Activated naive CD8-positive, alpha-beta T cell treated with anti-CD3 and anti-CD28 coated beads, Interleukin-2, amount 10 ng/mL, durations not matched to agents 7 days and 5 days (primary cell): ENCODE measurements around the gene RAB3GAP2. TPM values are rescaled to one million over a fixed set of nuclear protein-coding genes. Genes with fewer than 3 reads are reported as not detected.
"Not testable (repeated sequence)": the region's sequence is repeated elsewhere in the genome, so short reads cannot be mapped to it uniquely, and the experiment has no call there.

Source experiments
- ATAC-seq: fragments of 150-1000 bp; cut with Tn5 transposase; one replicate; pipeline ENCODE4 v1.10.0; 2021; ENCODE audit warnings: low read depth, moderate library complexity
- POLR2A ChIA-PET: fragments of 350-600 bp; sonication (Branson Sonifier 250); formaldehyde crosslinking; loops from one replicate; lab custom pipeline; 2021; ENCODE audit warnings: antibody characterized with exemption; lab: Charles Lee
- DNase-seq: peaks from one replicate; pipeline ENCODE4 v3.0.0; 2021
- H3K27ac Mint-ChIP-seq: one replicate; pipeline ENCODE4 v1.8.0; 2022; ENCODE audit warnings: mild to moderate bottlenecking, mixed read lengths
- H3K27me3 Mint-ChIP-seq: one replicate; pipeline ENCODE4 v1.8.0; 2022; ENCODE audit warnings: mild to moderate bottlenecking, moderate library complexity, mixed read lengths
- H3K36me3 Mint-ChIP-seq: one replicate; pipeline ENCODE4 v1.8.0; 2021; ENCODE audit warnings: mild to moderate bottlenecking, mixed read lengths
- H3K4me1 Mint-ChIP-seq: one replicate; pipeline ENCODE4 v1.8.0; 2021; ENCODE audit warnings: mixed read lengths
- H3K4me3 Mint-ChIP-seq: one replicate; pipeline ENCODE4 v1.8.0; 2022; ENCODE audit warnings: mild to moderate bottlenecking, moderate library complexity, mixed read lengths
- H3K9me3 Mint-ChIP-seq: one replicate; pipeline ENCODE4 v1.8.0; 2021; ENCODE audit warnings: mixed read lengths
- total RNA-seq, 2 experiments: library from RNA; stranded (reverse); gene quantifications; one replicate each; pipeline ENCODE4 v1.2.3, GENCODE V29; 2021

Gene RAB3GAP2
- total RNA-seq, 2 experiments from 2014 or later: 48.9 to 49.6 TPM

GRCh38 chr1:220245900-220246299 lies 26.4 kb downstream of the RAB3GAP2 start:
- peaks cover 38% of the 10 kb centered on the region for H3K9me3 Mint-ChIP-seq
- H3K4me3 Mint-ChIP-seq, DNase-seq, H3K27ac Mint-ChIP-seq, H3K4me1 Mint-ChIP-seq, ATAC-seq, H3K27me3 Mint-ChIP-seq, POLR2A ChIA-PET: not testable (repeated sequence)
- peaks cover 59% of the 10 kb centered on the region for H3K36me3 Mint-ChIP-seq

GRCh38 chr1:220243947-220244346 lies 28.3 kb downstream of the RAB3GAP2 start:
- peaks cover 3% of the 10 kb centered on the region for H3K4me1 Mint-ChIP-seq
- DNase-seq: no peak
- ATAC-seq: no peak
- no peak overlapping the region for H3K27ac Mint-ChIP-seq
- peaks cover 43% of the 10 kb centered on the region for H3K36me3 Mint-ChIP-seq
- peaks cover 22% of the 10 kb centered on the region for H3K9me3 Mint-ChIP-seq
- POLR2A ChIA-PET: no interaction called here
- no peaks in the 10 kb centered on the region for H3K27me3 Mint-ChIP-seq
- no peak overlapping the region for H3K4me3 Mint-ChIP-seq

GRCh38 chr1:220241072-220241663 lies 31.1 kb downstream of the RAB3GAP2 start:
- peaks cover 11% of the 10 kb centered on the region for H3K9me3 Mint-ChIP-seq
- POLR2A ChIA-PET: no interaction called here
- DNase-seq (no peak), ATAC-seq (no peak)
- H3K4me3 Mint-ChIP-seq: no peak overlapping the region
- H3K27ac Mint-ChIP-seq: no peak overlapping the region
- H3K4me1 Mint-ChIP-seq: peaks cover 3% of the 10 kb centered on the region
- H3K27me3 Mint-ChIP-seq: no peaks in the 10 kb centered on the region
- H3K36me3 Mint-ChIP-seq: peaks cover 26% of the 10 kb centered on the region

GRCh38 chr1:220239966-220240365 lies 32.3 kb downstream of the RAB3GAP2 start:
- Mint-ChIP-seq H3K4me1 (peaks cover 2% of the 10 kb centered on the region), H3K9me3 (peaks cover 9% of the 10 kb centered on the region), H3K27me3 (no peaks in the 10 kb centered on the region), H3K36me3 (peaks cover 19% of the 10 kb centered on the region), H3K4me3 (no peak overlapping the region), H3K27ac (no peak overlapping the region)
- ATAC-seq: no peak
- POLR2A ChIA-PET: no interaction called here
- DNase-seq: no peak

GRCh38 chr1:220239213-220239612 lies 33.0 kb downstream of the RAB3GAP2 start:
- Mint-ChIP-seq H3K9me3 (peaks cover 2% of the 10 kb centered on the region), H3K27me3 (no peaks in the 10 kb centered on the region), H3K36me3 (peaks cover 15% of the 10 kb centered on the region), H3K4me3 (no peak overlapping the region), H3K4me1 (peaks cover 2% of the 10 kb centered on the region), H3K27ac (no peak overlapping the region)
- no peak for ATAC-seq
- no peak for DNase-seq
- POLR2A ChIA-PET: no interaction called here

GRCh38 chr1:220236278-220236677 lies 36.0 kb downstream of the RAB3GAP2 start:
- ATAC-seq, H3K4me3 Mint-ChIP-seq, H3K27me3 Mint-ChIP-seq, H3K4me1 Mint-ChIP-seq, H3K9me3 Mint-ChIP-seq, POLR2A ChIA-PET, DNase-seq, H3K27ac Mint-ChIP-seq: not testable (repeated sequence)
- H3K36me3 Mint-ChIP-seq: peaks cover 12% of the 10 kb centered on the region

GRCh38 chr1:220235462-220235861 lies 36.8 kb downstream of the RAB3GAP2 start:
- no peak for ATAC-seq
- no peak overlapping the region for H3K27ac Mint-ChIP-seq
- no peaks in the 10 kb centered on the region for H3K27me3 Mint-ChIP-seq

GRCh38 chr1:220233927-220234326 lies 38.3 kb downstream of the RAB3GAP2 start:
- ATAC-seq (no peak), DNase-seq (no peak)
- Mint-ChIP-seq H3K9me3 (no peaks in the 10 kb centered on the region), H3K4me3 (no peak overlapping the region), H3K4me1 (no peaks in the 10 kb centered on the region), H3K36me3 (peaks cover 21% of the 10 kb centered on the region), H3K27me3 (no peaks in the 10 kb centered on the region), H3K27ac (no peak overlapping the region)
- POLR2A ChIA-PET: no interaction called here

More at GRCh38 chr1:220235462-220235861, 36.8 kb downstream of the RAB3GAP2 start:
- Mint-ChIP-seq H3K4me1 (no peaks in the 10 kb centered on the region), H3K9me3 (no peaks in the 10 kb centered on the region), H3K4me3 (no peak overlapping the region), H3K36me3 (peaks cover 18% of the 10 kb centered on the region)
- DNase-seq: no peak
- POLR2A ChIA-PET: no interaction called here

- H3K27me3 Mint-ChIP-seq: no peaks in the 10 kb centered on the region
- peaks cover 39% of the 10 kb centered on the region for H3K36me3 Mint-ChIP-seq
- H3K9me3 Mint-ChIP-seq: no peaks in the 10 kb centered on the region
- POLR2A ChIA-PET: no interaction called here
- DNase-seq: no peak
- no peak for ATAC-seq
- no peak overlapping the region for H3K27ac Mint-ChIP-seq
- H3K4me1 Mint-ChIP-seq: peaks cover under 1% of the 10 kb centered on the region
- H3K4me3 Mint-ChIP-seq: no peak overlapping the region
Observed at GRCh38 chr1:220229771-220230170, 42.5 kb downstream of the RAB3GAP2 start.

- no peak overlapping the region for H3K4me3 Mint-ChIP-seq
- no peak overlapping the region for H3K27ac Mint-ChIP-seq
- peaks cover 4% of the 10 kb centered on the region for H3K4me1 Mint-ChIP-seq
- H3K36me3 Mint-ChIP-seq: peaks cover 37% of the 10 kb centered on the region
- no peaks in the 10 kb centered on the region for H3K9me3 Mint-ChIP-seq
- no peaks in the 10 kb centered on the region for H3K27me3 Mint-ChIP-seq
- ATAC-seq: no peak
- no peak for DNase-seq
- POLR2A ChIA-PET: no interaction called here
Observed at GRCh38 chr1:220227393-220227792, 44.9 kb downstream of the RAB3GAP2 start.

GRCh38 chr1:220226752-220227151 lies 45.5 kb downstream of the RAB3GAP2 start:
- Mint-ChIP-seq H3K27me3 (no peaks in the 10 kb centered on the region), H3K4me3 (no peak overlapping the region), H3K36me3 (peaks cover 38% of the 10 kb centered on the region), H3K27ac (no peak overlapping the region), H3K4me1 (peaks cover 4% of the 10 kb centered on the region), H3K9me3 (no peaks in the 10 kb centered on the region)
- DNase-seq (no peak), ATAC-seq (no peak)
- POLR2A ChIA-PET: no interaction called here

- Mint-ChIP-seq H3K27ac (no peak overlapping the region), H3K9me3 (no peaks in the 10 kb centered on the region), H3K4me1 (peaks cover 4% of the 10 kb centered on the region), H3K4me3 (no peak overlapping the region), H3K36me3 (peaks cover 34% of the 10 kb centered on the region), H3K27me3 (no peaks in the 10 kb centered on the region)
- POLR2A ChIA-PET: no interaction called here
- DNase-seq: no peak
- no peak for ATAC-seq
Observed at GRCh38 chr1:220225957-220226356, 46.3 kb downstream of the RAB3GAP2 start.

GRCh38 chr1:220224611-220225124 lies 47.6 kb downstream of the RAB3GAP2 start:
- Mint-ChIP-seq H3K27ac (no peak overlapping the region), H3K4me1 (peaks cover 7% of the 10 kb centered on the region), H3K9me3 (no peaks in the 10 kb centered on the region), H3K4me3 (no peak overlapping the region), H3K27me3 (no peaks in the 10 kb centered on the region), H3K36me3 (peaks cover 31% of the 10 kb centered on the region)
- ATAC-seq: no peak
- POLR2A ChIA-PET: interaction anchor here (1.2 kb wide), 1 partner anchor 48 kb away, joined by 3 read pairs; the partner anchor contains the start of gene RAB3GAP2
- no peak for DNase-seq

- POLR2A ChIA-PET: interaction anchor here (1.2 kb wide), 1 partner anchor 48 kb away, joined by 3 read pairs; the partner anchor contains the start of gene RAB3GAP2
- Mint-ChIP-seq H3K27ac (no peak overlapping the region), H3K27me3 (no peaks in the 10 kb centered on the region), H3K36me3 (peaks cover 31% of the 10 kb centered on the region), H3K4me3 (no peak overlapping the region), H3K4me1 (peaks cover 7% of the 10 kb centered on the region), H3K9me3 (no peaks in the 10 kb centered on the region)
- ATAC-seq (no peak), DNase-seq (no peak)
Observed at GRCh38 chr1:220224033-220224432, 48.2 kb downstream of the RAB3GAP2 start.
